Activated naive CD4-positive, alpha-beta T cell treated with anti-CD3 and anti-CD28 coated beads, Interleukin-2, amount 10 ng/mL, durations not matched to agents 7 days and 5 days (primary cell): Measurements from ENCODE around the gene GJA9.
"Not testable (repeated sequence)": the region's sequence is repeated elsewhere in the genome, so short reads cannot be mapped to it uniquely, and the experiment has no call there.

ENCODE experiments used
- CTCF ChIA-PET: fragments of 350-600 bp; sonication (Branson Sonifier 250); formaldehyde crosslinking; loops from one replicate; lab custom pipeline; 2021; ENCODE audit warnings: antibody characterized with exemption; lab: Charles Lee
- DNase-seq: peaks from one replicate; pipeline ENCODE4 v3.0.0-alpha.2; 2020
- H3K27ac Mint-ChIP-seq: one replicate; pipeline ENCODE4 v1.8.0; 2021; ENCODE audit warnings: mild to moderate bottlenecking, moderate library complexity, mixed read lengths
- H3K27me3 Mint-ChIP-seq: one replicate; pipeline ENCODE4 v1.8.0; 2021; ENCODE audit warnings: mild to moderate bottlenecking, mixed read lengths
- H3K36me3 Mint-ChIP-seq: one replicate; pipeline ENCODE4 v1.8.0; 2021; ENCODE audit warnings: mixed read lengths
- H3K4me1 Mint-ChIP-seq: one replicate; pipeline ENCODE4 v1.8.0; 2021; ENCODE audit warnings: mixed read lengths
- H3K4me3 Mint-ChIP-seq: one replicate; pipeline ENCODE4 v1.8.0; 2021; ENCODE audit warnings: mild to moderate bottlenecking, moderate library complexity, mixed read lengths
- H3K9me3 Mint-ChIP-seq: one replicate; pipeline ENCODE4 v1.8.0; 2021; ENCODE audit warnings: mixed read lengths

The GJA9 gene

GRCh38 chr1:38860454-38860795 is 21.0 kb downstream of the GJA9 start:
- Mint-ChIP-seq H3K4me1 (peaks cover 40% of the 10 kb centered on the region), H3K27ac (peak overlapping the region; percentile 81), H3K27me3 (no peaks in the 10 kb centered on the region), H3K36me3 (peaks cover 42% of the 10 kb centered on the region), H3K4me3 (peak overlapping the region; percentile 87), H3K9me3 (no peaks in the 10 kb centered on the region)
- no peak for DNase-seq
- CTCF ChIA-PET: interaction anchor here (1.0 kb wide), 1 partner anchor 232 kb away, joined by 4 read pairs; no protein-coding TSS in a partner anchor

GRCh38 chr1:38859561-38860453 is 21.6 kb downstream of the GJA9 start, which contains the start of gene RRAGC:
TSS of gene RRAGC (minus strand) at chr1:38859772. CDS start at chr1:38859646, 126 bp downstream.
- H3K27ac Mint-ChIP-seq: peak within 1 kb of the TSS; percentile 88
- H3K27me3 Mint-ChIP-seq: no peaks in the 10 kb centered on the region
- peak; percentile 99 for DNase-seq
- peaks cover 45% of the 10 kb centered on the region for H3K36me3 Mint-ChIP-seq
- H3K4me1 Mint-ChIP-seq: peaks cover 43% of the 10 kb centered on the region
- peak within 1 kb of the TSS; percentile 87 for H3K4me3 Mint-ChIP-seq
- CTCF ChIA-PET: interaction anchor here (0.6 kb wide), 1 partner anchor 396 kb away, joined by 3 read pairs; no protein-coding TSS in a partner anchor
- no peaks in the 10 kb centered on the region for H3K9me3 Mint-ChIP-seq

- H3K9me3 Mint-ChIP-seq: no peaks in the 10 kb centered on the region
- peaks cover 43% of the 10 kb centered on the region for H3K4me1 Mint-ChIP-seq
- peaks cover 42% of the 10 kb centered on the region for H3K36me3 Mint-ChIP-seq
- no peaks in the 10 kb centered on the region for H3K27me3 Mint-ChIP-seq
- CTCF ChIA-PET: interaction anchor here (0.6 kb wide), 1 partner anchor 395 kb away, joined by 3 read pairs; no protein-coding TSS in a partner anchor
- H3K27ac Mint-ChIP-seq: peak overlapping the region; percentile 88
- DNase-seq: peak; percentile 75
- peak overlapping the region; percentile 87 for H3K4me3 Mint-ChIP-seq
These were observed 22.4 kb downstream of the GJA9 start for GRCh38 chr1:38858833-38859560.

- Mint-ChIP-seq H3K9me3 (no peaks in the 10 kb centered on the region), H3K27ac (no peak overlapping the region), H3K27me3 (no peaks in the 10 kb centered on the region), H3K36me3 (peaks cover 39% of the 10 kb centered on the region), H3K4me1 (peaks cover 16% of the 10 kb centered on the region), H3K4me3 (no peak overlapping the region)
- DNase-seq: no peak
- CTCF ChIA-PET: no interaction called here
These were observed 28.6 kb downstream of the GJA9 start for GRCh38 chr1:38852780-38853179.

GRCh38 chr1:38848071-38848470 is 33.3 kb downstream of the GJA9 start:
- CTCF ChIA-PET: interaction anchor here (0.6 kb wide), 1 partner anchor 900 kb away, joined by 3 read pairs; no protein-coding TSS in a partner anchor

GRCh38 chr1:38846210-38846609 is 35.2 kb downstream of the GJA9 start:
- H3K36me3 Mint-ChIP-seq: peaks cover 39% of the 10 kb centered on the region
- CTCF ChIA-PET: interaction anchor here (1.0 to 2.4 kb wide), 3 partner anchors 19 to 252 kb away, joined by 3 to 7 read pairs (median 5); no protein-coding TSS in a partner anchor
- no peaks in the 10 kb centered on the region for H3K9me3 Mint-ChIP-seq
- H3K4me3 Mint-ChIP-seq: no peak overlapping the region
- H3K4me1 Mint-ChIP-seq: peaks cover 3% of the 10 kb centered on the region
- H3K27ac Mint-ChIP-seq: no peak overlapping the region
- no peaks in the 10 kb centered on the region for H3K27me3 Mint-ChIP-seq
- DNase-seq: no peak

More at GRCh38 chr1:38848071-38848470, 33.3 kb downstream of the GJA9 start:
- DNase-seq: no peak
- H3K27me3 Mint-ChIP-seq: no peaks in the 10 kb centered on the region
- H3K4me1 Mint-ChIP-seq: peaks cover 3% of the 10 kb centered on the region
- no peak overlapping the region for H3K4me3 Mint-ChIP-seq
- H3K36me3 Mint-ChIP-seq: peaks cover 42% of the 10 kb centered on the region
- no peaks in the 10 kb centered on the region for H3K9me3 Mint-ChIP-seq
- no peak overlapping the region for H3K27ac Mint-ChIP-seq

GRCh38 chr1:38845088-38845487 is 36.3 kb downstream of the GJA9 start:
- not testable (repeated sequence) for DNase-seq, H3K9me3 Mint-ChIP-seq, H3K4me3 Mint-ChIP-seq, H3K27ac Mint-ChIP-seq, H3K27me3 Mint-ChIP-seq, H3K4me1 Mint-ChIP-seq
- CTCF ChIA-PET: interaction anchor here (1.0 to 2.4 kb wide), 3 partner anchors 18 to 253 kb away, joined by 3 to 7 read pairs (median 5); no protein-coding TSS in a partner anchor
- H3K36me3 Mint-ChIP-seq: peaks cover 40% of the 10 kb centered on the region

GRCh38 chr1:38840281-38840680 is 41.1 kb downstream of the GJA9 start:
- DNase-seq: no peak
- Mint-ChIP-seq H3K4me1 (no peaks in the 10 kb centered on the region), H3K4me3 (no peak overlapping the region), H3K27ac (no peak overlapping the region), H3K36me3 (peaks cover 41% of the 10 kb centered on the region), H3K27me3 (no peaks in the 10 kb centered on the region), H3K9me3 (no peaks in the 10 kb centered on the region)
- CTCF ChIA-PET: no interaction called here

GRCh38 chr1:38839363-38839762 is 42.0 kb downstream of the GJA9 start:
- no peak overlapping the region for H3K27ac Mint-ChIP-seq

GRCh38 chr1:38836316-38836715 is 45.1 kb downstream of the GJA9 start:
- H3K9me3 Mint-ChIP-seq, DNase-seq, H3K27ac Mint-ChIP-seq, H3K27me3 Mint-ChIP-seq, H3K4me3 Mint-ChIP-seq, H3K4me1 Mint-ChIP-seq: not testable (repeated sequence)
- peaks cover 20% of the 10 kb centered on the region for H3K36me3 Mint-ChIP-seq
- CTCF ChIA-PET: interaction anchor here (0.6 to 1.5 kb wide), 4 partner anchors 17 to 809 kb away, joined by 3 to 5 read pairs (median 3); no protein-coding TSS in a partner anchor

More at GRCh38 chr1:38839363-38839762, 42.0 kb downstream of the GJA9 start:
- DNase-seq: no peak
- peaks cover 32% of the 10 kb centered on the region for H3K36me3 Mint-ChIP-seq
- H3K4me1 Mint-ChIP-seq: no peaks in the 10 kb centered on the region
- no peak overlapping the region for H3K4me3 Mint-ChIP-seq
- H3K27me3 Mint-ChIP-seq: peaks cover 3% of the 10 kb centered on the region
- CTCF ChIA-PET: no interaction called here
- H3K9me3 Mint-ChIP-seq: no peaks in the 10 kb centered on the region

- Mint-ChIP-seq H3K4me3 (no peak overlapping the region), H3K27ac (no peak overlapping the region), H3K4me1 (no peaks in the 10 kb centered on the region), H3K27me3 (peaks cover 19% of the 10 kb centered on the region), H3K36me3 (peaks cover 18% of the 10 kb centered on the region), H3K9me3 (no peaks in the 10 kb centered on the region)
- DNase-seq: peak; percentile 62
- CTCF ChIA-PET: interaction anchor here (0.8 to 1.4 kb wide), 6 partner anchors 16 to 805 kb away, joined by 3 to 6 read pairs (median 3); no protein-coding TSS in a partner anchor
These were observed 46.2 kb downstream of the GJA9 start for GRCh38 chr1:38834937-38835827.

GRCh38 chr1:38834221-38834782 is 47.1 kb downstream of the GJA9 start:
- CTCF ChIA-PET: interaction anchor here (1.2 to 1.4 kb wide), 3 partner anchors 15 to 740 kb away, joined by 3 to 6 read pairs (median 5); no protein-coding TSS in a partner anchor
- no peaks in the 10 kb centered on the region for H3K9me3 Mint-ChIP-seq
- peaks cover 14% of the 10 kb centered on the region for H3K36me3 Mint-ChIP-seq
- DNase-seq: no peak
- H3K27ac Mint-ChIP-seq: no peak overlapping the region
- H3K4me1 Mint-ChIP-seq: no peaks in the 10 kb centered on the region
- no peak overlapping the region for H3K4me3 Mint-ChIP-seq
- peaks cover 28% of the 10 kb centered on the region for H3K27me3 Mint-ChIP-seq

GRCh38 chr1:38833146-38833545 is 48.2 kb downstream of the GJA9 start:
- H3K27me3 Mint-ChIP-seq: peaks cover 32% of the 10 kb centered on the region
- no peak for DNase-seq
- H3K4me1 Mint-ChIP-seq: no peaks in the 10 kb centered on the region
- no peak overlapping the region for H3K4me3 Mint-ChIP-seq
- H3K9me3 Mint-ChIP-seq: no peaks in the 10 kb centered on the region
- peaks cover 3% of the 10 kb centered on the region for H3K36me3 Mint-ChIP-seq
- CTCF ChIA-PET: interaction anchor here (1.1 to 1.4 kb wide), 2 partner anchors 14 to 20 kb away, joined by 3 to 4 read pairs; no protein-coding TSS in a partner anchor
- no peak overlapping the region for H3K27ac Mint-ChIP-seq
